GM21528 (cell line): Measurements from ENCODE around the gene CTBP2.

Source experiments
- ATAC-seq: cut with Tn5 transposase; IDR thresholded peaks from one replicate; pipeline ENCODE4 v1.9.1; 2021; ENCODE audit warnings: mild to moderate bottlenecking, moderate library complexity; ENCODE audit not compliant: unreplicated experiment, low FRiP score

Gene CTBP2

GRCh38 chr10:124962421-124962820 is 197.9 kb downstream of the CTBP2 start:
- ATAC-seq, result no peak

GRCh38 chr10:124961248-124961570 is 199.2 kb downstream of the CTBP2 start:
- no peak for ATAC-seq

GRCh38 chr10:124959564-124959963 is 200.8 kb downstream of the CTBP2 start:
- no peak for ATAC-seq

- no peak for ATAC-seq
Measured at GRCh38 chr10:124957404-124957947, 202.9 kb downstream of the CTBP2 start.

- no peak for ATAC-seq
Measured at GRCh38 chr10:124956764-124957163, 203.6 kb downstream of the CTBP2 start.

GRCh38 chr10:124955868-124956267 is 204.5 kb downstream of the CTBP2 start:
- no peak for ATAC-seq

- ATAC-seq, result no peak
Measured at GRCh38 chr10:124955243-124955642, 205.1 kb downstream of the CTBP2 start.

- no peak for ATAC-seq
Measured at GRCh38 chr10:124953421-124953820, 206.9 kb downstream of the CTBP2 start.

GRCh38 chr10:124952123-124952522 is 208.2 kb downstream of the CTBP2 start:
- no peak for ATAC-seq

- ATAC-seq, result no peak
Measured at GRCh38 chr10:124949543-124949942, 210.8 kb downstream of the CTBP2 start.

- no peak for ATAC-seq
Measured at GRCh38 chr10:124946945-124947344, 213.4 kb downstream of the CTBP2 start.

GRCh38 chr10:124944982-124945381 is 215.4 kb downstream of the CTBP2 start:
- ATAC-seq, result no peak

- ATAC-seq, result no peak
Measured at GRCh38 chr10:124943301-124944092, 216.9 kb downstream of the CTBP2 start.

GRCh38 chr10:124942317-124943169 is 217.8 kb downstream of the CTBP2 start:
- no peak for ATAC-seq

- ATAC-seq, result no peak
Measured at GRCh38 chr10:124941823-124942222, 218.5 kb downstream of the CTBP2 start, which contains the start of gene ZRANB1. Gene ZRANB1, plus strand, starts transcription at chr10:124942123. Its CDS starts 371 bp downstream, at chr10:124942494.

GRCh38 chr10:124939290-124939689 is 221.1 kb downstream of the CTBP2 start:
- no peak for ATAC-seq

GRCh38 chr10:124936813-124937212 is 223.6 kb downstream of the CTBP2 start:
- no peak for ATAC-seq

- ATAC-seq, result no peak
Measured at GRCh38 chr10:124935946-124936345, 224.4 kb downstream of the CTBP2 start.
